ENCODE measurements around the gene SHMT2. TPM values are rescaled to one million over a fixed set of nuclear protein-coding genes. Genes with fewer than 3 reads are reported as not detected.

Gene SHMT2
- total and polyA plus RNA-seq, 2 of the 13 experiments (the other 11 are each of a cell fraction or from before 2014, with no cell fraction given) = 181 to 393 TPM

DNA sequence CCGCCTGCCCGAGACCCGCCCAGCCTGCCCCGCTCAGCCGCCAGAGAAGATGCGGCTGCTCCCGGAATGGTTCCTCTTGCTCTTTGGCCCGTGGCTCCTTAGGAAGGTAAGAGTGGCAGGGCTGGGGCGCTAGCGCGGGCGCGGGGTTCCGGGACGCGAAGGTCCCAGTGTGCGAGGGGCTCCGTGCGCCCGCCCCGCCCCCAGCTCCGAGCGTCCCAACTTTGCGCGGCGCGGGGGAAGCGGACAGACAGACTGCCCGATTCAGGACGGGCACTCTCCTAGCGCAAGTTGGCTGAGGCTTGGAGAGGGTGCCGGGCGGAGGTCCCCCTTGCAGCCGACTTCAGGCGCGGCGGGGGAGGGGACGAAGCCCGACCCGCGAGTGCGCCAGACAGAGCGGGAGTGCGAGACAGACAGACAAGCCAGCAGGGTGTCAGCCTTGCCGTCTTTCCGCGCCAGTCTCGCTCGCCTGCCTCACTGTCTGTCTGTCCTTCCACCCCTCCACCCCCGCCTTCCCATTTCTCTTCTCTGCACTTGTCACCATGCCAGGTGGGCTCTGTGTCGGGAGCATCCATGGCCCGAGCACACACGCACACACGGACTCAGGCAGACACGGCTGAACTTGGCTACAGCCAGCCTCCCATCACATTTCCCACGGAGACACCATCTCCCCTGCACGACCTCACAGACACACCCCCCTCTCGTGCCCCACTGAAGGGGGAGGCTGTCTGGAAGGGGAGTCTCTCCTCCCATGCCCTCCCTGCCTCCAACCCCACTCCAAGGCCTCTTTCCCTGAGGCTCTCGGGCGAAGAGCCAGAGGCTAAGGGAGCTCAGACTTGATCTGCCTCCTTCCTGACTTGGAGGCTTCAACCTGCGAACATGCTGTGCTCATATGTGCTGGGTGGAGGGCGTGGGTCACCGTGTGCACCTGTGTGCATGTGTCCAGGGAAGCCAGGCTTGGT lies 12.3 kb upstream of the SHMT2 start (continued):
- TF ChIP-seq, protein P1, sequence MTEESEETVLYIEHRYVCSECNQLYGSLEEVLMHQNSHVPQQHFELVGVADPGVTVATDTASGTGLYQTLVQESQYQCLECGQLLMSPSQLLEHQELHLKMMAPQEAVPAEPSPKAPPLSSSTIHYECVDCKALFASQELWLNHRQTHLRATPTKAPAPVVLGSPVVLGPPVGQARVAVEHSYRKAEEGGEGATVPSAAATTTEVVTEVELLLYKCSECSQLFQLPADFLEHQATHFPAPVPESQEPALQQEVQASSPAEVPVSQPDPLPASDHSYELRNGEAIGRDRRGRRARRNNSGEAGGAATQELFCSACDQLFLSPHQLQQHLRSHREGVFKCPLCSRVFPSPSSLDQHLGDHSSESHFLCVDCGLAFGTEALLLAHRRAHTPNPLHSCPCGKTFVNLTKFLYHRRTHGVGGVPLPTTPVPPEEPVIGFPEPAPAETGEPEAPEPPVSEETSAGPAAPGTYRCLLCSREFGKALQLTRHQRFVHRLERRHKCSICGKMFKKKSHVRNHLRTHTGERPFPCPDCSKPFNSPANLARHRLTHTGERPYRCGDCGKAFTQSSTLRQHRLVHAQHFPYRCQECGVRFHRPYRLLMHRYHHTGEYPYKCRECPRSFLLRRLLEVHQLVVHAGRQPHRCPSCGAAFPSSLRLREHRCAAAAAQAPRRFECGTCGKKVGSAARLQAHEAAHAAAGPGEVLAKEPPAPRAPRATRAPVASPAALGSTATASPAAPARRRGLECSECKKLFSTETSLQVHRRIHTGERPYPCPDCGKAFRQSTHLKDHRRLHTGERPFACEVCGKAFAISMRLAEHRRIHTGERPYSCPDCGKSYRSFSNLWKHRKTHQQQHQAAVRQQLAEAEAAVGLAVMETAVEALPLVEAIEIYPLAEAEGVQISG (CRISPR knock-in tag; IDR thresholded peaks at IDR 0.05) = no peak; the same call in 1 of the 2 replicates
- TF ChIP-seq HMG20A (CRISPR knock-in tag; IDR thresholded peaks at IDR 0.05; ENCODE audit: borderline replicate concordance) (no peak), ZBTB49 (CRISPR knock-in tag; IDR thresholded peaks at IDR 0.05; ENCODE audit: borderline replicate concordance) (no peak), PCBP1 (IDR thresholded peaks at IDR 0.05; ENCODE audit: borderline replicate concordance, low read depth, low read length) (no peak), GABPB1 (CRISPR knock-in tag; IDR thresholded peaks at IDR 0.05) (no peak), GTF2F1 (IDR thresholded peaks at IDR 0.05; ENCODE audit: low read length) (no peak), DNMT3B (CRISPR knock-in tag; conservative IDR thresholded peaks at IDR 0.05) (no peak), YY1 (IDR thresholded peaks at IDR 0.05; ENCODE audit: insufficient read depth, insufficient replicate concordance, low read depth, low read length) (no peak), SALL2 (CRISPR knock-in tag; IDR thresholded peaks at IDR 0.05) (no peak), ZNF83 (CRISPR knock-in tag; IDR thresholded peaks at IDR 0.05; ENCODE audit: borderline replicate concordance) (0 out of 2 replicates have a peak, but pooled peaks have one; percentile 66), ZNF747 (CRISPR knock-in tag; IDR thresholded peaks at IDR 0.05; ENCODE audit: borderline replicate concordance) (no peak), XBP1 (CRISPR knock-in tag; IDR thresholded peaks at IDR 0.05) (no peak), TERF1 (CRISPR knock-in tag; IDR thresholded peaks at IDR 0.05) (no peak), ZNF780A (CRISPR knock-in tag; IDR thresholded peaks at IDR 0.05) (no peak), ARID3A (IDR thresholded peaks at IDR 0.05; ENCODE audit: low read depth, low read length) (no peak), PITX1 (CRISPR knock-in tag; IDR thresholded peaks at IDR 0.05) (no peak), ZFP36L2 (CRISPR knock-in tag; IDR thresholded peaks at IDR 0.05) (no peak)
- TF ChIP-seq, protein P2, sequence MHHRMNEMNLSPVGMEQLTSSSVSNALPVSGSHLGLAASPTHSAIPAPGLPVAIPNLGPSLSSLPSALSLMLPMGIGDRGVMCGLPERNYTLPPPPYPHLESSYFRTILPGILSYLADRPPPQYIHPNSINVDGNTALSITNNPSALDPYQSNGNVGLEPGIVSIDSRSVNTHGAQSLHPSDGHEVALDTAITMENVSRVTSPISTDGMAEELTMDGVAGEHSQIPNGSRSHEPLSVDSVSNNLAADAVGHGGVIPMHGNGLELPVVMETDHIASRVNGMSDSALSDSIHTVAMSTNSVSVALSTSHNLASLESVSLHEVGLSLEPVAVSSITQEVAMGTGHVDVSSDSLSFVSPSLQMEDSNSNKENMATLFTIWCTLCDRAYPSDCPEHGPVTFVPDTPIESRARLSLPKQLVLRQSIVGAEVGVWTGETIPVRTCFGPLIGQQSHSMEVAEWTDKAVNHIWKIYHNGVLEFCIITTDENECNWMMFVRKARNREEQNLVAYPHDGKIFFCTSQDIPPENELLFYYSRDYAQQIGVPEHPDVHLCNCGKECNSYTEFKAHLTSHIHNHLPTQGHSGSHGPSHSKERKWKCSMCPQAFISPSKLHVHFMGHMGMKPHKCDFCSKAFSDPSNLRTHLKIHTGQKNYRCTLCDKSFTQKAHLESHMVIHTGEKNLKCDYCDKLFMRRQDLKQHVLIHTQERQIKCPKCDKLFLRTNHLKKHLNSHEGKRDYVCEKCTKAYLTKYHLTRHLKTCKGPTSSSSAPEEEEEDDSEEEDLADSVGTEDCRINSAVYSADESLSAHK (CRISPR knock-in tag; IDR thresholded peaks at IDR 0.05; ENCODE audit: borderline replicate concordance) = no peak

All from HepG2 (cell line).